ENCODE measurements around the gene MPPED2.

Gene MPPED2

GRCh38 chr11:30550022-30550542 is 36.1 kb downstream of the MPPED2 start:
- no peaks in the 10 kb centered on the region for H3K27me3 ChIP-seq
- H3K36me3 ChIP-seq, result no peaks in the 10 kb centered on the region
- H3K4me3 ChIP-seq, result no peak overlapping the region
- no peak for DNase-seq
- H3K27ac ChIP-seq, result no peak overlapping the region
- TF ChIP-seq CTCF (IDR thresholded peaks at IDR 0.05), result no peak
- peaks cover 0 to 5% (median 0%) of the 10 kb centered on the region in 4 donors for H3K4me1 ChIP-seq
- H3K9me3 ChIP-seq, result no peaks in the 10 kb centered on the region
- intact Hi-C loops (cut with DNase I; ENCODE audit: low total_unique reads), result no loop called here

DNA sequence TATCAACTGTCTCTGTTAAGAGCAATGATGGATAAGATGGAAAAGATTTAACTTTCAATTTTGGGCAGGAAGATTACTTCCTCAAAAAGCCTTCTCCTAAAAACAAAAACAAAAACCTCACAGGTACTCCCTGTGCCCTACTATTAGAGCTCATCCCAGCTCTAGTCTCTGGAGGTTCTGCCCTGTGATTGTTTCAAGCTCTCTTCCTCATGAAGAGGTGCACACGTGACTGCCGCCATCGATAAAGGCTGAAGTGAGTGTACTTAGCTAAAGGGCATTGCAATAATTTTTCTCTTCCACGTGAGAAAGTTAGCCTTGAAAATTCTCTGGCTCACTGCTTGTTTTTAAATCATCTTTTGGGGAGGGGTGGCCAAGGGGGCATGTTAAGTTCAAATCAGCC is 36.6 kb downstream of the MPPED2 start:
- DNase-seq, result no peak
- Histone ChIP-seq H3K27ac (no peak overlapping the region), H3K4me3 (no peak overlapping the region), H3K36me3 (no peaks in the 10 kb centered on the region), H3K27me3 (no peaks in the 10 kb centered on the region), H3K4me1 (peaks cover 0 to 5% (median 0%) of the 10 kb centered on the region in 4 donors), H3K9me3 (no peaks in the 10 kb centered on the region)
- no peak for TF ChIP-seq CTCF (IDR thresholded peaks at IDR 0.05)
- intact Hi-C loops (cut with DNase I; ENCODE audit: low total_unique reads), result no loop called here

DNA sequence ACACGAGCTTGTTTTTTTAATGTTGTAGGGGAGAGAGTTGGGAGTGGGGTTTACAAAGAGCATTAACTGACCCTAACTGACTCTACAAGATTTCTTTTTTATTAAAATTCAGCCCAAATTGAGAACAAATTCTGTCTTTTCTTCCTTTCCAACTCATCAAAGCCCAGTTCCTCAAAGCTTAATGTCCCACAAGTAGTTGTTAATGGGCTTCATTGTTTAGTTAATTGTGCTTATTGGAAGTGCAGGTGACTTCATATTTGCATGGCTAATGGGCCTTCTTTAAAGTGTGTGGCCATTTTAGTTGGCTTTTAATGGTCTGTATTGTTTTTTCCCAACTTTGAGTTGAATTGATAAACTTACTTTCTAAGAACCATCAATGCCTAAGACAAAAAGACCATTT is 39.8 kb downstream of the MPPED2 start:
- intact Hi-C loops (cut with DNase I; ENCODE audit: low total_unique reads), result no loop called here
- TF ChIP-seq CTCF (IDR thresholded peaks at IDR 0.05), result no peak
- no peak for DNase-seq
- no peaks in the 10 kb centered on the region for H3K36me3 ChIP-seq
- H3K9me3 ChIP-seq, result no peaks in the 10 kb centered on the region
- no peak overlapping the region for H3K27ac ChIP-seq
- no peaks in the 10 kb centered on the region for H3K27me3 ChIP-seq
- H3K4me3 ChIP-seq, result no peak overlapping the region
- H3K4me1 ChIP-seq, result peaks cover 0 to 5% (median 0%) of the 10 kb centered on the region in 4 donors

DNA sequence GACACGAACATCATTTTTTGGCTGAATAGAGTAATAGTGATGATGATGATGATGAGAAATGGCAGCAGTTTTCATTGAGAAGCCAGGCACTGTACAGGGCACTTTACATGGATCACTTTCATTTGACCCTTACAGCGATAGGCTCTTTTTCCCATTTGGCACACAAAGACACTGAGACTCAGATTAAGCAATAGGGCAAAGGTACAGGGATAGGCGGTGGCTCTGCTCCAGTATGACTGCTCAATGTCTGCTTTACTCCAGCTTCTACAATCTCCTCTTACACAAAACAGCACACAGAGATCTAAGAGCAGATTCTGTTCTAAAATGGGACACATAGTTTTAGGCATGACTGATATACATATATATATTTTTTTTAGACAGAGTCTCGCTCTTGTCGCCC is 40.6 kb downstream of the MPPED2 start:
- no peaks in the 10 kb centered on the region for H3K9me3 ChIP-seq
- DNase-seq, result no peak
- H3K4me1 ChIP-seq, result peaks cover 0 to 5% (median 0%) of the 10 kb centered on the region in 4 donors
- H3K36me3 ChIP-seq, result no peaks in the 10 kb centered on the region
- no peaks in the 10 kb centered on the region for H3K27me3 ChIP-seq
- H3K4me3 ChIP-seq, result no peak overlapping the region
- TF ChIP-seq CTCF (IDR thresholded peaks at IDR 0.05), result no peak
- intact Hi-C loops (cut with DNase I; ENCODE audit: low total_unique reads), result no loop called here
- H3K27ac ChIP-seq, result no peak overlapping the region

- no peaks in the 10 kb centered on the region for H3K36me3 ChIP-seq
- H3K9me3 ChIP-seq, result no peaks in the 10 kb centered on the region
- TF ChIP-seq CTCF (IDR thresholded peaks at IDR 0.05), result no peak
- no peak overlapping the region for H3K4me3 ChIP-seq
- intact Hi-C loops (cut with DNase I; ENCODE audit: low total_unique reads), result no loop called here
- no peak overlapping the region for H3K27ac ChIP-seq
- no peaks in the 10 kb centered on the region for H3K4me1 ChIP-seq
- DNase-seq, result no peak
- no peaks in the 10 kb centered on the region for H3K27me3 ChIP-seq
Measured at GRCh38 chr11:30543066-30543465, 43.1 kb downstream of the MPPED2 start.

DNA sequence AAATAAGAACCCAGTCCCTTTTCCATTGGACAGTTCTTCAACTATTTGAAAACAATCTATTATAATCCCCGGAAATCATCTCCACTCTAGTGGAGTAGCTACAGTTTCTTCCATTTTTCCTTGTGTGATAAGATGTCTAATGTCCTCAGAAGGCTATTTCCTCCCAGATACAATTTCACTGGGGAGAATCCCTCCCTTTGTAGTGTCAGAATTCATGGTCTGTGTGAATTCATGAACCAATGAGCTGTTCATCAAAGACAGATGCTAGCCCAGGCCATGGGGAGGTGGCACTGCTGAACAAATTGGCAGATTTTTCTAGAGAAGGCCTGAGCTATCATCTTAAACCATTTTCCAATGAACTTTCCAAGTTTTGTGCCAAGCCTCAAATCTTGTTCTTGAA is 45.4 kb downstream of the MPPED2 start:
- intact Hi-C loops (cut with DNase I; ENCODE audit: low total_unique reads), result no loop called here
- H3K9me3 ChIP-seq, result no peaks in the 10 kb centered on the region
- no peak for TF ChIP-seq CTCF (IDR thresholded peaks at IDR 0.05)

More for the DNA sequence above, 45.4 kb downstream of the MPPED2 start:
- Histone ChIP-seq H3K4me1 (no peaks in the 10 kb centered on the region), H3K36me3 (no peaks in the 10 kb centered on the region), H3K27ac (no peak overlapping the region), H3K27me3 (no peaks in the 10 kb centered on the region), H3K4me3 (no peak overlapping the region)
- DNase-seq, result no peak

All from tibial artery (tissue), 4 donors.